IPS-20b (cell line): Measurements from ENCODE around the gene KCNQ4.
A peak's percentile ranks its signal among the peaks of the same experiment; 100 is the strongest.

Experiments used
- H3K27ac ChIP-seq: one replicate; pipeline ENCODE4 v1.5.1; 2013; ENCODE audit warnings: low read length
- H3K27me3 ChIP-seq: 2 replicates; pipeline ENCODE4 v1.6.1; 2013; ENCODE audit warnings: mild to moderate bottlenecking, low read length, inconsistent platforms; ENCODE audit not compliant: insufficient read depth
- H3K36me3 ChIP-seq: 2 replicates; pipeline ENCODE4 v1.6.1; 2013; ENCODE audit warnings: low read depth, mild to moderate bottlenecking, inconsistent platforms, low read length, moderate library complexity; ENCODE audit not compliant: insufficient read depth
- H3K4me1 ChIP-seq: 2 replicates; pipeline ENCODE4 v1.6.1; 2013; ENCODE audit warnings: mild to moderate bottlenecking, control low read depth, inconsistent platforms, low read length, moderate library complexity; ENCODE audit not compliant: insufficient read depth
- H3K4me3 ChIP-seq: 2 replicates; pipeline ENCODE4 v1.5.1; 2013; ENCODE audit warnings: mild to moderate bottlenecking, low read length, inconsistent platforms
- H3K9ac ChIP-seq: 2 replicates; pipeline ENCODE4 v1.6.1; 2013; ENCODE audit warnings: low read depth, mild to moderate bottlenecking, inconsistent platforms, low read length, moderate library complexity
- H3K9me3 ChIP-seq: 2 replicates; pipeline ENCODE4 v1.6.1; 2013; ENCODE audit warnings: mild to moderate bottlenecking, low read depth, low read length, inconsistent platforms; ENCODE audit not compliant: insufficient read depth

KCNQ4 gene

DNA sequence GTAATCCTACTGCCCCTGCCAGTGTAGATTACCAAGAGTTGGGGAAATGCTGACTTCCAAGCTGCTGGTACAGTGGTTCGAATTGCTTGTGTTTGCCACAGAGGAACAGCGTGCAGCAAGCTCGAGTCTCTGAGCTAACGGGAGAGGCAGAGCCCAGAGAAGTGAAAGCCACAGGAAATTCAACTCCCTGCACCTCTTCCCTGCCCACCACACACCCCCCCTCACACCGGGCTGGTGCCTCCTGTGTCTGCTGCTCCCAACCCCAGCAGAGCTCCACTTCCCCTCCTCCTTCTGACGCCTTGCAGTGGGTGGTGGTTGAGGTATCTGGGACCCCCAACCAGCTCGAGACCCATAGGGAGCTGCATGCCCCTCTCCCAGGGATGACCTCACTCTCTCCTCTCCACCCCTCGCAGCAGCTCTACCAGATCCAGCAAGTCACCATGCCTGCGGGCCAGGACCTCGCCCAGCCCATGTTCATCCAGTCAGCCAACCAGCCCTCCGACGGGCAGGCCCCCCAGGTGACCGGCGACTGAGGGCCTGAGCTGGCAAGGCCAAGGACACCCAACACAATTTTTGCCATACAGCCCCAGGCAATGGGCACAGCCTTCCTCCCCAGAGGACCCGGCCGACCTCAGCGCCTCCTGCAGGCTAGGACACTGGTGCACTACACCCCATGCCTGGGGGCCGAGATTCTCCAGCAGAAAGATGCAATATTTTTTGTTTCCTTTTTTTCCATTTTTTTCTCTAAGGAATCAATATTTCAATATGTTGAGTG lies 13.1 kb upstream of the KCNQ4 start:
- peaks cover 64% of the 10 kb centered on the region for H3K36me3 ChIP-seq
- no peak overlapping the region for H3K9ac ChIP-seq
- no peaks in the 10 kb centered on the region for H3K27me3 ChIP-seq
- no peak overlapping the region for H3K27ac ChIP-seq
- no peaks in the 10 kb centered on the region for H3K9me3 ChIP-seq
- peaks cover 23% of the 10 kb centered on the region; the same call in 1 of the 2 replicates for H3K4me1 ChIP-seq
- H3K4me3 ChIP-seq = no peak overlapping the region

DNA sequence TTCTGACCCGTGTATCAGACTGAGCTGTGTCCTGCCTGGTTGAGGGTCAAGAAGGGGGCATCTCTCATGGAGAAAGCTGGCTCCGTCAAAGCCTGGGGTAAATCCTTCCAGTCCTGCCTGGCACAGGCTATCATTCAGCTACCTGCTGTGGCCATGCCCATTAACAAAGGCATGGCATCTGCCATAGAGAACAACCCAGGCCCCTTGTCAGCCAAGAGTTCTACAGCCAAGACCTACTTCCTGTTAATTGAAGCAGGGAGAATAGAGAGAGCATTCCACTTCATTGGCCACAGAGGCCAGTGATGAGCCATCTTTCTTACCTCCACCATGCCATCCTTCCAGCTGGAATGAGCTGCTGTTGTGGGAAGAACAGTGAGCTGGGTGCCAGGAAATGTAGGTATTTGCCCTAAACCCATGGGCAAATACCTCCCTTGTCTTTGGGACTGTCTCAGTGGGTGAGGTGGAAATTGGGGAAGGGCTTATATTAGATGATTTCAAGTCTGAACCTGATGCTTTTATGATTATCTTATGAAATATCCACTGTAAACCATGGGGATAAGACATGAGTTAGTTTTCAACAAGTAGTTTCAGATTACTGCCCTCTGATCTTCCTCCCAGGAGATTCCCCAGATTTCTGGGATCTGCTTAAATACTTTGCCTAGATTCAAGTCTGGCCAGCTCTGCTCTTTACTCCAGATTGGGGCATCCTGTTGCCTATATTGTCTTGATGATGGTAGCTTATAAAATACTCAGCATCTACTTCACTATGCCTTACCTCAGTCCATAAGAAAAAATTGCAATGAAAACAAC lies 11.2 kb upstream of the KCNQ4 start:
- Histone ChIP-seq H3K36me3 (peaks cover 49% of the 10 kb centered on the region), H3K4me1 (peaks cover 23% of the 10 kb centered on the region; the same call in 1 of the 2 replicates), H3K27me3 (no peaks in the 10 kb centered on the region), H3K9ac (no peak overlapping the region), H3K4me3 (no peak overlapping the region), H3K9me3 (peaks cover 10% of the 10 kb centered on the region; the same call in 1 of the 2 replicates), H3K27ac (no peak overlapping the region)

DNA sequence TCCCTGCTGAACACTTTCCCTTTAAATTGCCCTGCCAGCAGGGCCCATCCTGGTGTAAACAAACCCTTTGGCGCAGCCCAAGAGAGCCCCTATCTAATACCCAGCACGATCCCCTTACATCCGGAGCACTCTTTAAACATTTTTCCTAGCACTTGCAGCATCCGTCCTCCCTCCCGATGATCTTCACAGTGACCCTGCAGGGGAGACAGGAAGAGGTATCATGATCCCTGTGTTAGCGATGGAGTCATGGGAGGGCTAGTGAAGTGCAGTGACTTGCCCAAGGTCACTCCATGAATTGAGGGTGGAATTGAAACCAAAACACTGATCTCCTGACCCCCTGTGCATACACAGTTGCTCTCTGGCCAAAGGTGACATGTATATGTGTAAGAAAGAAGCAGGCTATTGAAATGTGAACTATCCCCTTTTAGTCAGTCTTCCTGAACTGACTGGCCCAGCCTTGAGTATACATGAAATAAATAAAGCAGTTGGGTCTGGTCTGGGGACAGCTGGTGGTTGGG lies 9.8 kb upstream of the KCNQ4 start:
- H3K4me1 ChIP-seq = peaks cover 25% of the 10 kb centered on the region; the same call in 1 of the 2 replicates
- H3K9me3 ChIP-seq = peaks cover 12% of the 10 kb centered on the region; the same call in 1 of the 2 replicates
- H3K27me3 ChIP-seq = no peaks in the 10 kb centered on the region
- no peak overlapping the region; the same call in 1 of the 2 replicates for H3K4me3 ChIP-seq
- H3K9ac ChIP-seq = peak overlapping the region; percentile 32; the same call in 1 of the 2 replicates
- H3K27ac ChIP-seq = no peak overlapping the region
- H3K36me3 ChIP-seq = peaks cover 35% of the 10 kb centered on the region

DNA sequence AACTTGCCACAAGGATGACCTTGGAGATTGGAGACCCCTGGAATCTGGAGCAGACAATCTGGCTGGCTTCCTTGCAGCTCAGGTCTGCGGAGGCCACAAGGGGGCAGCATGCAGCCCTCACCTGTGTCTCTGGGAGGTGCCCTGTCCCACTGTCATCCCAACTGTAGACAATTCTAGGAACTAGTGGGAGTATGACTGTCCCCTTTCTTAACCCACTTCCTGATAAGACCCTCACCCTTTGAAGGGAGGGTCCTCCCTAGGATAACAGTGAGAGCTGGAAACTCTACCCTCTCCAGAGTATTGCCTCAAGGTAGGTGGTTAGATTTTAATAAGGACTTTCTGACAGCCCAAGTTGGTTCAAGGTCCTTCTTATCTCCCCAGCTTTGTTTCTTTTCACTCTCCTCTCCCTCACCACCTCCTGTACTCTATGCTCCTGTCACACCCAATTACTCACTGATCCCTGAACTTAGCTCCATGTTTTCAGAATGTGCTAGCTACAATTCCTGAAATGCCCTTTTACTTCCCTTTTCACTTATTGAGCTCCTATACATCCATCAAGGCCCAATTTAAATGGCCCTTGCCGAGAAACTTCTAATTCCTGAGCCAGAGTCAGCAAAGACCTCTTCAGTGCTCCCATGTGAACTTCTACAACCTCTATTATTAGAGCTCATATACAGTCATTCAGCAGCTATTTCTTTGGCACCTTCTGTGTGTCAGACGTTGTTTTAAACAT lies 9.2 kb upstream of the KCNQ4 start:
- peaks cover 25% of the 10 kb centered on the region; the same call in 1 of the 2 replicates for H3K4me1 ChIP-seq
- peaks cover 12% of the 10 kb centered on the region; the same call in 1 of the 2 replicates for H3K9me3 ChIP-seq
- no peak overlapping the region for H3K9ac ChIP-seq
- no peak overlapping the region for H3K27ac ChIP-seq
- H3K4me3 ChIP-seq = no peak overlapping the region
- H3K36me3 ChIP-seq = peaks cover 28% of the 10 kb centered on the region
- H3K27me3 ChIP-seq = no peaks in the 10 kb centered on the region

DNA sequence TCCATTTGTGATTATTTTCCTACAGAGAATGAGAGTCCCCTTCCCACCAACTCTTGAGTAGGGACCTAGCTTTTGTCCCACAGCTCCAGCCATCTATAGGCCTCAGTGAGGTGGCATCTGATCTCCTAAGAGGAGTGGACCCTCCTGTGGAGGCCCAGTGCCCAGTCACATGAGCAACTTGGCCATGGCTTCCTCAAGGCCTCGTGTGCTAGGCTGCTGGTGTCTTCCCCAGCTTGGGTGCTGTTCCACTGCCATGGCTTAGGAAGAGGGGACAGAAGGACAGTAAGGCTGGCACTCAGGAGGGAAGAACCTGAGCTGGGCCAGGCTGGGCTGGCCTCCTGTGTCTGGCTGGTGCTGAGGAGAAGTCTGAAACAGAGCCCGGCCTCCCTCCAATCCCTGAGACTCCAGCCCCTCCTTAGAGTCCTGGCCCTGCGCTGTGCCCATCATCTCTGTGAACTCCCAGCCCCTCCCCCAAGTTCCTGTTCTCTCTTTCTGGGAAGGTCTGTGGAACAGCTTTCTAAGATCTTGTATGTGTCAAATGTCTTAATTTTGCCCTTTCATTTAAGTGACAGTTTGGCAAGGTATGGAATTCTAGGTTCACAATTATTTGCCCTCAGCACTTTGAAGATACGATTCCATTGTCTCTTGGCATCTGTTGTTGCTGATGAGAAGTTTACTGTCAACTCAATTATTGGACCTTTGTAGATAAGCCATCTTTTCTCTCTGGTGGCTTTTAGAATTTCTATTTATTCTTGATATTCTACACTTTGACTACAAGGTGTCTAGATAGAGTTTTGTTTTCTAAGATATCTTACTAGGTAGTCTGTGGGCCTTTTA lies 7.1 kb upstream of the KCNQ4 start:
- H3K36me3 ChIP-seq = peaks cover 9% of the 10 kb centered on the region; the same call in 1 of the 2 replicates
- no peak overlapping the region for H3K9ac ChIP-seq
- H3K27me3 ChIP-seq = peaks cover 11% of the 10 kb centered on the region
- H3K4me3 ChIP-seq = no peak overlapping the region
- H3K27ac ChIP-seq = no peak overlapping the region
- H3K4me1 ChIP-seq = peaks cover 25% of the 10 kb centered on the region; the same call in 1 of the 2 replicates
- peaks cover 12% of the 10 kb centered on the region; the same call in 1 of the 2 replicates for H3K9me3 ChIP-seq

DNA sequence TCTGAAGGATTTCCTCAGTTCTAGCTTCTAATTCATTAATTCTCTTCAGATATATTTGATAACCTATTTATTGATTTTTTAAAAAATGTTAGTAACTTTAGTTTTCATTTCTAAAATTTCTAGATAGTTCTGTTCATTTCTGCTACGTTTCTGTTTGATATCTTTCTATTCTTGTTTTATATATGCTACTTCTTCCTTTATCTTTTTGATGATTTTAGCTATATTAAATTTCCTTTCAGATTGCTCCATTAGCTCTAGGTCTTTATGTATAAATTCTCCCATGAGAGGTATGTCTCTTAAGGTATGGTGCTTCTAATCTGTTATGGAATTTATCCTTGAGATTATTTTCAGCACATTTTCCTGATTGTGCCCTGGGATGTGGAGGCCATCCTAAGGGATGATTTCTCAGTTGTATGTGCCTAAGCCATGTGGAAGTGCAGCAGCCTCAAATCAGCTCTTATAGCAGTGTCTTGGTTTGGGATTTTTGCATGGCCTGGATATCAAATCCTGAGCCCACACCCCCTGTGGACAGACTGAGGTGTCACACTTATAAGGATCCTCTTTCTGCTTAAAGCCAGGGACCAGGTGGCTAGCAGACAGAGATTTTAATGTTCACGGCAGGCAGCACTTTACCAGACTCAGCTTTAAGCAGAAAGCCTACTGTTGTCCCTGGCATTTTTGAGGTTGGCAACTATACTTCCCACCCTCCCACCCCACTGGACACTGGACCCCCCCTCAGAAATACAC lies 6.2 kb upstream of the KCNQ4 start:
- H3K27ac ChIP-seq = no peak overlapping the region
- H3K27me3 ChIP-seq = peaks cover 20% of the 10 kb centered on the region
- no peak overlapping the region for H3K9ac ChIP-seq
- peaks cover 3% of the 10 kb centered on the region; the same call in 1 of the 2 replicates for H3K36me3 ChIP-seq
- H3K4me3 ChIP-seq = no peak overlapping the region
- peaks cover 23% of the 10 kb centered on the region; the same call in 1 of the 2 replicates for H3K4me1 ChIP-seq
- peaks cover 12% of the 10 kb centered on the region; the same call in 1 of the 2 replicates for H3K9me3 ChIP-seq

DNA sequence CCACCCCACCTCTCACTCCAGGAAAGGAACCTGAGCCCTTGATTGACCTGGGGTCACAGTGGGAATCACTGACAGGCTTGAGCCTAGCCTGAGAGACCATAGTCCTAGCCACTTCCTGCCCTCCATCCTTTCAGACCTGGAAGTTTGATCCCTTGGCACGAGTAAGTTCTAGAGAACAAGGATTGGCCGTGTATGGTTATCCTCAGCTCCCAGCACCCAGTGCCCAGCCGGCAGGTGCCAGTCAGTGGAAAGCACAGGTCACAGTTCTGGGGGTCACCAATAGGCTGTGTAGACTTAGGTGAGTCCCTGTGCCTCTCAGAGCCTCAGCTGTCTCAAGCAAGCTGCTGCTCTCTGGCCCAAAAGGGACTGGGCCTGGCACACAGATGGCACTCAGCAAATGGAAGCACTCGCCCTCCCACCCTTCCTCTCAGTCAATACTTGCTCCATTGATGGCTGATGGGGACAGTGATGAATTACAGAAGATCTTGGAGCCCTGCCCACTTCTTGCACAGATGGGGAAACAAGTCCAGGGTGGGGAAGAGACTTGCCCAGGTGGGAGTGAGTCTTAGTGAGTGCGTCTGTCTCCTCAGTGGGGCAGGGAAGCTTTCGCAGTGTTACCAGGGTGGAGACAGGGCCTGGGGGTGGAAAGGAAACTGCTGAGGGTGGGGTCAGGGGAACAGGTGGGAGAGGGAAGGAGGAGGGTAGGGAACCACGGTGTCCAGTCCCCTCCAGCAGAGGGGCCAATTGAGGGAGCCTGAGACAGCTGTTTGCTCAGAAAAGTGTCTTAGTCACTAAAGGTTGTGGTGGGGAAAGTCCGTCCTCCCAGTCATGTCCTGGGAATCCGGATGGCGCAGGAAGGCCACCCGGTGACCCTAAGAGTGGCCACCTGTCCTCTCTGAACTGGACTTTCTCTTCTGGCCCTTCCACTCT lies 2.6 kb upstream of the KCNQ4 start:
- H3K27ac ChIP-seq = no peak overlapping the region
- peaks cover 49% of the 10 kb centered on the region for H3K27me3 ChIP-seq
- no peak overlapping the region for H3K4me3 ChIP-seq
- H3K4me1 ChIP-seq = peaks cover 8% of the 10 kb centered on the region; the same call in 1 of the 2 replicates
- peaks cover 12% of the 10 kb centered on the region; the same call in 1 of the 2 replicates for H3K9me3 ChIP-seq
- no peak overlapping the region for H3K9ac ChIP-seq
- peaks cover 3% of the 10 kb centered on the region; the same call in 1 of the 2 replicates for H3K36me3 ChIP-seq

DNA sequence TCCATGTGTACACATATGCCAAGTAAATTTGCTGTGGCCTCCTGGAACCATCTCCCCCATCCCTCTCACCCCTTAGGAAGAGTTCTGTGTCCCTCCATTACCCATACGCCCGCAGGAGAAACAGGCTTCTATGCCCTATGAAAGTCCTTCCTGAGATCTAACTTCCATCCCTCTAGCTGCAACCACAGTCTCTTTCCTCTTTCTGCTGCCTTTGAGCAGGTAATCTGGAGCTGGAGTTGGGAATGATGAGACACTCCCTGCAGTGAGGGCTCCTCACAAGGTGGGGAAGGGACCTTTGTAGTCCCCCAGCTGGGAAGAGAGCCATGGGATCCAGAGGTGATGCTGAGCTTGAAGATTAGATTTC lies 2.0 kb upstream of the KCNQ4 start:
- H3K36me3 ChIP-seq = peaks cover 3% of the 10 kb centered on the region; the same call in 1 of the 2 replicates

DNA sequence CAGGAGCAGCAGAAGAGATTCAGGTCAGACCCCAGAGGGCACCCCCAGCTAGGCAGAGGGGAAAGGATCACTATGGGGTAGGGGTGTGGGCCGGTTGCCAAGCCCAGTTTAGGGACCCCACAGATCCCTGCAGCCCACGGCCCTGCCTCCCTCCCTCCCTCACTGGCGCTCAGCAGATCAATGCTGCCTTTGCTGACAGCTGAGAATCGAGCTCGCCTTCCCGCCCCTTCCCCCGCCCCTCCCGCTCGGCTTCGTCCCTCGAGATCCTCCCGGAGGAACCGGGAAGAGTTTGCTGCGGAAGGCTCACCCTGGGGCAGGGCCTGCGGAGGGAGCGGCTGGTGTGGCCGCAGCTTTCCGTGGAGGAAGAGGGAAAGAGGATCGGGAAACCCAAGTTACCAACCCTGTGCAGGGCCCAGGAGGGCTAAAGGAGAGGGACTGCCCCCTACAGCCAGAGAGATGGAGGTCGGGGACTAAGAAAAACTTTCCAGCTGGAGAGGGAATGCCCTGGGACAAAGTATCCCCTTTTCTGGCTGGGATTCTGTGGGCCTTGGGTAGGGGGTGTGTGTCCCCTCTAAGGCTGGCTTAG lies 1.1 kb upstream of the KCNQ4 start:
- peak overlapping the region; percentile 64 for H3K4me3 ChIP-seq
- peaks cover 50% of the 10 kb centered on the region for H3K27me3 ChIP-seq
- no peak overlapping the region for H3K9ac ChIP-seq
- H3K36me3 ChIP-seq = no peaks in the 10 kb centered on the region
- H3K4me1 ChIP-seq = peaks cover 8% of the 10 kb centered on the region; the same call in 1 of the 2 replicates
- H3K27ac ChIP-seq = no peak overlapping the region
- peaks cover 1% of the 10 kb centered on the region; the same call in 1 of the 2 replicates for H3K9me3 ChIP-seq

More for the DNA sequence above, 2.0 kb upstream of the KCNQ4 start:
- Histone ChIP-seq H3K9me3 (peaks cover 8% of the 10 kb centered on the region; the same call in 1 of the 2 replicates), H3K4me3 (no peak overlapping the region), H3K27me3 (peaks cover 50% of the 10 kb centered on the region), H3K4me1 (peaks cover 8% of the 10 kb centered on the region; the same call in 1 of the 2 replicates), H3K27ac (no peak overlapping the region), H3K9ac (no peak overlapping the region)
